Type B pancreatic cell (in vitro differentiated cells): ENCODE results near the gene RABGAP1L. TPM values are rescaled to one million over a fixed set of nuclear protein-coding genes. Genes with fewer than 3 reads are reported as not detected.

Experiments used
- DNase-seq: peaks from one replicate; pipeline ENCODE4 v3.0.0; 2021; ENCODE audit warnings: mixed read lengths; ENCODE audit not compliant: unreplicated experiment; ENCODE audit errors: extremely low spot score
- H3K27ac Mint-ChIP-seq: 2 replicates; pipeline ENCODE4 v1.8.0; 2021; ENCODE audit warnings: mild to moderate bottlenecking, mixed read lengths
- H3K27me3 Mint-ChIP-seq: 2 replicates; pipeline ENCODE4 v1.8.0; 2021; ENCODE audit warnings: mixed read lengths
- H3K36me3 Mint-ChIP-seq: 2 replicates; pipeline ENCODE4 v1.8.0; 2021; ENCODE audit warnings: mixed read lengths
- H3K4me1 Mint-ChIP-seq: one replicate; pipeline ENCODE4 v1.8.0; 2021; ENCODE audit warnings: mixed read lengths; ENCODE audit not compliant: unreplicated experiment
- H3K4me3 Mint-ChIP-seq: 2 replicates; pipeline ENCODE4 v1.8.0; 2021; ENCODE audit warnings: mild to moderate bottlenecking, mixed read lengths
- H3K9me3 Mint-ChIP-seq: 2 replicates; pipeline ENCODE4 v1.8.0; 2021; ENCODE audit warnings: mixed read lengths
- total RNA-seq: library from RNA; stranded (reverse); gene quantifications from 2 replicates; pipeline ENCODE4 v1.2.1, GENCODE V29; 2021; ENCODE audit warnings: low replicate concordance
- TF ChIP-seq, protein P1 (sequence below): fragments of 200-600 bp; sonication (generic); conservative IDR thresholded peaks from 2 replicates; pipeline ENCODE4 v1.5.0; 2021; ENCODE audit warnings: antibody characterized with exemption, mild to moderate bottlenecking

RABGAP1L gene
- total RNA-seq, 1 donor from 2014 or later: 35.6 TPM

DNA sequence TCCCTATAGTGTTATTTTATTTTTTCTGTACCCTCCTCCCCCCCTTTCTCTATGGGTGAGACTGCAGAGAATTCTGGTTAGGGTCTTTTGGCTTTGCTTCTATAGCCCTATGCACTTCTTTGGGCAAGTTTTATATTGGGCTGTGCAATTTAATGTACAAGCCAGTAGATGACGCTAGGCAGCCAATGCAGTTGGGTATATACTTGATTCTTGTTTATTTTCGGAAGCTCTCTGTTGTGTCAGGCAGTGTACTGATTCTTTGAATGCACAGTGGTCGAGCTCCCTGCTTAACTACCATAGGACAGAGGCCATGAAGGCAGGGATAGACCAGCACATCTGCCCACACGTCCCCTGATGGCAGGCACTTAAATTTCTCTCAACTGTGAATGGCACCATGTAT is 254.3 kb downstream of the RABGAP1L start:
- Mint-ChIP-seq H3K4me1 (no peaks in the 10 kb centered on the region), H3K27ac (no peak overlapping the region), H3K27me3 (no peaks in the 10 kb centered on the region), H3K4me3 (no peak overlapping the region), H3K9me3 (no peaks in the 10 kb centered on the region), H3K36me3 (no peaks in the 10 kb centered on the region)
- DNase-seq: no peak
- TF ChIP-seq, protein P1, sequence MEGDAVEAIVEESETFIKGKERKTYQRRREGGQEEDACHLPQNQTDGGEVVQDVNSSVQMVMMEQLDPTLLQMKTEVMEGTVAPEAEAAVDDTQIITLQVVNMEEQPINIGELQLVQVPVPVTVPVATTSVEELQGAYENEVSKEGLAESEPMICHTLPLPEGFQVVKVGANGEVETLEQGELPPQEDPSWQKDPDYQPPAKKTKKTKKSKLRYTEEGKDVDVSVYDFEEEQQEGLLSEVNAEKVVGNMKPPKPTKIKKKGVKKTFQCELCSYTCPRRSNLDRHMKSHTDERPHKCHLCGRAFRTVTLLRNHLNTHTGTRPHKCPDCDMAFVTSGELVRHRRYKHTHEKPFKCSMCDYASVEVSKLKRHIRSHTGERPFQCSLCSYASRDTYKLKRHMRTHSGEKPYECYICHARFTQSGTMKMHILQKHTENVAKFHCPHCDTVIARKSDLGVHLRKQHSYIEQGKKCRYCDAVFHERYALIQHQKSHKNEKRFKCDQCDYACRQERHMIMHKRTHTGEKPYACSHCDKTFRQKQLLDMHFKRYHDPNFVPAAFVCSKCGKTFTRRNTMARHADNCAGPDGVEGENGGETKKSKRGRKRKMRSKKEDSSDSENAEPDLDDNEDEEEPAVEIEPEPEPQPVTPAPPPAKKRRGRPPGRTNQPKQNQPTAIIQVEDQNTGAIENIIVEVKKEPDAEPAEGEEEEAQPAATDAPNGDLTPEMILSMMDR: no peak

DNA sequence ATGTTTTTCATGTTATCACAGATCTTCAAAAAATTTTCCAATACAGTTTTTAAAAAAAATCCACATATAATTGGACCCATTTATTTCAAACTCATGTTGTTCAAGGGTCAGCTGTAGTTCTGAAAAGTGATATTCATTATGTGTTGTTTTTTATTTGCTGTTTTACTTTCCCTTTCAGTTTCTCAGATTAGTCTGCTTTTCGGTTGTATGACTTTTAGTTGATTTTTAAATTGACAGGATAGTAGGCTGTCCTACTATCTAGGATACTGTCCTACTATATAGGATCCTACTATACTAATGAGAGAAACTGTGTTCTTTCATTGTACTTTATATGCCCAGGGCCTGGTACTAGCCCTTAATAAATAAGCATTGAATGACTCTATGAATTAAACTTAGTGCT is 254.9 kb downstream of the RABGAP1L start:
- no peaks in the 10 kb centered on the region for H3K36me3 Mint-ChIP-seq

DNA sequence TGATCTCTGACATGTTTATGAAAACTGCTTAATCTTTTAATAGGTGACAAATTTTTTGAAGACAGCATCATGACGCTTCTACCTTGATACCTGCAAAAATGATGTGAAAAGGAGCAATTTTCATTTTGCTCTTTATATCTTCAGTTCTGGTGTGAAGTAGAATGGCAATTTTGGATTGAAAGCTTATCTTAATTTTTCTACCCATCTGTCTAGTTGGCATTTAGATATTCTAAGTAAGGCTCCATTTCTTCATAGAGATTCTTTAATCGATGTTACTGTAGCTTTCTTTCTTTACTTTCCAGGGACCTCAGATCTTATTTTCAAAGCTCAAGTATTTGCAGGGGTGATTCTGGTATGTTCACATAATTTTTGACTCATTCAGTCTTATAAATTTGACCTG is 256.2 kb downstream of the RABGAP1L start:
- H3K4me3 Mint-ChIP-seq: no peak overlapping the region
- H3K9me3 Mint-ChIP-seq: no peaks in the 10 kb centered on the region
- TF ChIP-seq, protein P1: no peak
- no peaks in the 10 kb centered on the region for H3K4me1 Mint-ChIP-seq
- H3K27ac Mint-ChIP-seq: no peak overlapping the region
- DNase-seq: no peak
- no peaks in the 10 kb centered on the region for H3K27me3 Mint-ChIP-seq
- H3K36me3 Mint-ChIP-seq: no peaks in the 10 kb centered on the region

More for the DNA sequence above, 254.9 kb downstream of the RABGAP1L start:
- Mint-ChIP-seq H3K27ac (no peak overlapping the region), H3K9me3 (no peaks in the 10 kb centered on the region), H3K27me3 (no peaks in the 10 kb centered on the region), H3K4me3 (no peak overlapping the region), H3K4me1 (no peaks in the 10 kb centered on the region)
- TF ChIP-seq, protein P1: no peak
- no peak for DNase-seq

GRCh38 chr1:174417921-174418320 is 258.6 kb downstream of the RABGAP1L start:
- Mint-ChIP-seq H3K4me3 (no peak overlapping the region), H3K4me1 (no peaks in the 10 kb centered on the region), H3K27me3 (no peaks in the 10 kb centered on the region), H3K36me3 (no peaks in the 10 kb centered on the region), H3K9me3 (no peaks in the 10 kb centered on the region), H3K27ac (no peak overlapping the region)
- TF ChIP-seq, protein P1: no peak
- DNase-seq: no peak

- H3K27ac Mint-ChIP-seq: no peak overlapping the region
- peaks cover 5% of the 10 kb centered on the region for H3K4me1 Mint-ChIP-seq
- no peak overlapping the region for H3K4me3 Mint-ChIP-seq
- TF ChIP-seq, protein P1: no peak
- no peaks in the 10 kb centered on the region for H3K27me3 Mint-ChIP-seq
- DNase-seq: no peak
- no peaks in the 10 kb centered on the region for H3K9me3 Mint-ChIP-seq
- H3K36me3 Mint-ChIP-seq: no peaks in the 10 kb centered on the region
Observed at GRCh38 chr1:174425121-174425520, 265.8 kb downstream of the RABGAP1L start.

GRCh38 chr1:174426153-174426552 is 266.8 kb downstream of the RABGAP1L start:
- Mint-ChIP-seq H3K36me3 (no peaks in the 10 kb centered on the region), H3K27ac (no peak overlapping the region), H3K4me1 (peaks cover 5% of the 10 kb centered on the region), H3K27me3 (no peaks in the 10 kb centered on the region), H3K4me3 (no peak overlapping the region), H3K9me3 (no peaks in the 10 kb centered on the region)
- DNase-seq: no peak
- TF ChIP-seq, protein P1: no peak
